ENCODE measurements around the gene PCNX3.
A peak's percentile ranks its signal among the peaks of the same experiment; 100 is the strongest.

The PCNX3 gene

GRCh38 chr11:65615229-65615949, at the start of gene PCNX3:
Gene PCNX3 (plus strand): TSS chr11:65615776. CDS start chr11:65616312, 536 bp downstream.
- Histone ChIP-seq H3K27me3 (replicated peaks; ENCODE audit: control insufficient read depth, insufficient read depth, low read length) (no peaks in the 10 kb centered on the region), H3K36me3 (ENCODE audit: control insufficient read depth, insufficient read depth, low read length, severe bottlenecking) (peaks cover 35% of the 10 kb centered on the region), H3K9ac (ENCODE audit: low read length) (peak within 1 kb of the TSS; percentile 99), H3K4me3 (ENCODE audit: low read length) (peak within 1 kb of the TSS; percentile 90), H3K9me3 (ENCODE audit: control insufficient read depth, low read length) (no peaks in the 10 kb centered on the region), H3K4me1 (ENCODE audit: control insufficient read depth, insufficient read depth, low read length) (peaks cover 37% of the 10 kb centered on the region)
- peak; percentile 100 for DNase-seq (ENCODE audit: low read depth)

- H3K36me3 ChIP-seq (ENCODE audit: control insufficient read depth, insufficient read depth, low read length, severe bottlenecking): peaks cover 9% of the 10 kb centered on the region
- no peaks in the 10 kb centered on the region for H3K27me3 ChIP-seq (replicated peaks; ENCODE audit: control insufficient read depth, insufficient read depth, low read length)
- H3K4me3 ChIP-seq (ENCODE audit: low read length): peak overlapping the region; percentile 100
- no peaks in the 10 kb centered on the region for H3K9me3 ChIP-seq (ENCODE audit: control insufficient read depth, low read length)
- H3K4me1 ChIP-seq (ENCODE audit: control insufficient read depth, insufficient read depth, low read length): peaks cover 32% of the 10 kb centered on the region
- no peak for DNase-seq (ENCODE audit: low read depth)
- H3K9ac ChIP-seq (ENCODE audit: low read length): peak overlapping the region; percentile 99
Measured at GRCh38 chr11:65569164-65569972, 46.2 kb upstream of the PCNX3 start.

- Histone ChIP-seq H3K4me3 (ENCODE audit: low read length) (peak within 1 kb of the TSS; percentile 100), H3K9ac (ENCODE audit: low read length) (peak within 1 kb of the TSS; percentile 99), H3K27me3 (replicated peaks; ENCODE audit: control insufficient read depth, insufficient read depth, low read length) (no peaks in the 10 kb centered on the region), H3K36me3 (ENCODE audit: control insufficient read depth, insufficient read depth, low read length, severe bottlenecking) (peaks cover 9% of the 10 kb centered on the region), H3K4me1 (ENCODE audit: control insufficient read depth, insufficient read depth, low read length) (peaks cover 39% of the 10 kb centered on the region), H3K9me3 (ENCODE audit: control insufficient read depth, low read length) (no peaks in the 10 kb centered on the region)
- peak; percentile 99 for DNase-seq (ENCODE audit: low read depth)
Measured at GRCh38 chr11:65569973-65570918, 45.3 kb upstream of the PCNX3 start, which contains the start of gene ZNRD2. Gene ZNRD2 (plus strand): TSS chr11:65570477. CDS start chr11:65570492, 15 bp downstream.

- DNase-seq (ENCODE audit: low read depth): no peak
- H3K36me3 ChIP-seq (ENCODE audit: control insufficient read depth, insufficient read depth, low read length, severe bottlenecking): peaks cover 9% of the 10 kb centered on the region
- H3K9me3 ChIP-seq (ENCODE audit: control insufficient read depth, low read length): no peaks in the 10 kb centered on the region
- peaks cover 46% of the 10 kb centered on the region for H3K4me1 ChIP-seq (ENCODE audit: control insufficient read depth, insufficient read depth, low read length)
- peak overlapping the region; percentile 100 for H3K4me3 ChIP-seq (ENCODE audit: low read length)
- H3K27me3 ChIP-seq (replicated peaks; ENCODE audit: control insufficient read depth, insufficient read depth, low read length): no peaks in the 10 kb centered on the region
- peak overlapping the region; percentile 99 for H3K9ac ChIP-seq (ENCODE audit: low read length)
Measured at GRCh38 chr11:65571420-65571819, 44.2 kb upstream of the PCNX3 start.

- peaks cover 51% of the 10 kb centered on the region for H3K4me1 ChIP-seq (ENCODE audit: control insufficient read depth, insufficient read depth, low read length)
- DNase-seq (ENCODE audit: low read depth): peak; percentile 47
- H3K9ac ChIP-seq (ENCODE audit: low read length): peak overlapping the region; percentile 99
Measured at GRCh38 chr11:65571940-65572339, 43.6 kb upstream of the PCNX3 start.

GRCh38 chr11:65572356-65573051, 43.1 kb upstream of the PCNX3 start, which contains the start of gene FAM89B:
Gene FAM89B (plus strand): TSS chr11:65572538. CDS start chr11:65572670, 132 bp downstream.
- no peaks in the 10 kb centered on the region for H3K9me3 ChIP-seq (ENCODE audit: control insufficient read depth, low read length)
- H3K9ac ChIP-seq (ENCODE audit: low read length): peak within 1 kb of the TSS; percentile 99
- H3K36me3 ChIP-seq (ENCODE audit: control insufficient read depth, insufficient read depth, low read length, severe bottlenecking): peaks cover 9% of the 10 kb centered on the region
- DNase-seq (ENCODE audit: low read depth): peak; percentile 92
- peak within 1 kb of the TSS; percentile 100 for H3K4me3 ChIP-seq (ENCODE audit: low read length)
- peaks cover 57% of the 10 kb centered on the region for H3K4me1 ChIP-seq (ENCODE audit: control insufficient read depth, insufficient read depth, low read length)
- no peaks in the 10 kb centered on the region for H3K27me3 ChIP-seq (replicated peaks; ENCODE audit: control insufficient read depth, insufficient read depth, low read length)

More at GRCh38 chr11:65571940-65572339, 43.6 kb upstream of the PCNX3 start:
- no peaks in the 10 kb centered on the region for H3K9me3 ChIP-seq (ENCODE audit: control insufficient read depth, low read length)
- H3K27me3 ChIP-seq (replicated peaks; ENCODE audit: control insufficient read depth, insufficient read depth, low read length): no peaks in the 10 kb centered on the region
- peaks cover 9% of the 10 kb centered on the region for H3K36me3 ChIP-seq (ENCODE audit: control insufficient read depth, insufficient read depth, low read length, severe bottlenecking)
- H3K4me3 ChIP-seq (ENCODE audit: low read length): peak overlapping the region; percentile 100

- Histone ChIP-seq H3K9ac (ENCODE audit: low read length) (peak overlapping the region; percentile 99), H3K9me3 (ENCODE audit: control insufficient read depth, low read length) (no peaks in the 10 kb centered on the region), H3K4me1 (ENCODE audit: control insufficient read depth, insufficient read depth, low read length) (peaks cover 64% of the 10 kb centered on the region), H3K27me3 (replicated peaks; ENCODE audit: control insufficient read depth, insufficient read depth, low read length) (no peaks in the 10 kb centered on the region), H3K4me3 (ENCODE audit: low read length) (peak overlapping the region; percentile 100), H3K36me3 (ENCODE audit: control insufficient read depth, insufficient read depth, low read length, severe bottlenecking) (peaks cover 3% of the 10 kb centered on the region)
- peak; percentile 32 for DNase-seq (ENCODE audit: low read depth)
Measured at GRCh38 chr11:65573391-65574079, 42.0 kb upstream of the PCNX3 start.

- Histone ChIP-seq H3K4me1 (ENCODE audit: control insufficient read depth, insufficient read depth, low read length) (peaks cover 56% of the 10 kb centered on the region), H3K27me3 (replicated peaks; ENCODE audit: control insufficient read depth, insufficient read depth, low read length) (no peaks in the 10 kb centered on the region), H3K9me3 (ENCODE audit: control insufficient read depth, low read length) (no peaks in the 10 kb centered on the region), H3K4me3 (ENCODE audit: low read length) (peak overlapping the region; percentile 100), H3K36me3 (ENCODE audit: control insufficient read depth, insufficient read depth, low read length, severe bottlenecking) (peaks cover 3% of the 10 kb centered on the region), H3K9ac (ENCODE audit: low read length) (peak overlapping the region; percentile 99)
- DNase-seq (ENCODE audit: low read depth): peak; percentile 94
Measured at GRCh38 chr11:65574109-65574810, 41.3 kb upstream of the PCNX3 start.

- H3K9ac ChIP-seq (ENCODE audit: low read length): peak overlapping the region; percentile 89
- peaks cover 8% of the 10 kb centered on the region for H3K36me3 ChIP-seq (ENCODE audit: control insufficient read depth, insufficient read depth, low read length, severe bottlenecking)
- peak overlapping the region; percentile 80 for H3K4me3 ChIP-seq (ENCODE audit: low read length)
- peaks cover 53% of the 10 kb centered on the region for H3K4me1 ChIP-seq (ENCODE audit: control insufficient read depth, insufficient read depth, low read length)
- H3K9me3 ChIP-seq (ENCODE audit: control insufficient read depth, low read length): no peaks in the 10 kb centered on the region
- H3K27me3 ChIP-seq (replicated peaks; ENCODE audit: control insufficient read depth, insufficient read depth, low read length): no peaks in the 10 kb centered on the region
- peak; percentile 27 for DNase-seq (ENCODE audit: low read depth)
Measured at GRCh38 chr11:65574811-65575567, 40.6 kb upstream of the PCNX3 start.
